HG02798 (cell line): ENCODE data around the gene UCMA.
A peak's percentile ranks its signal among the peaks of the same experiment; 100 is the strongest.

ENCODE experiments used
- ATAC-seq: cut with Tn5 transposase; IDR thresholded peaks from one replicate; pipeline ENCODE4 v1.9.1; 2021; ENCODE audit warnings: mild to moderate bottlenecking; ENCODE audit not compliant: unreplicated experiment, poor library complexity

UCMA gene

DNA sequence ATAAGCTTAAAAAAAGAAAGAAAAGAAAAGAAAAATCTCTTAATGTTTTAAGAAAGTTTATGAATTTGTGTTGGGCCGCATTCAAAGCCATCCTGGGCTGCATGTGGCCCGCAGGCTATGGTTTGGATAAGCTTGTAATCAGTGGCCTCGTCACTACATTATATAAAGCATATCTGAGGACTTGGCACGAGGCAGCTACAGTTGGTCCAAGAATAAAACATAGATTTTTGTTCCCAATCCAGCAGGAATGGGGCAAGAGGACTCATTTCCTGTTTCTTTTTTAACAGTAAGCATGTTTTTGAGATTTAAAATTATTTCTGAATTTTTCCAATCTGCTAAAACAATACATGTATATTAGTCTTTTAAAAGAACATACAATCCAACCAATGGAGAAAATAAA, 44.2 kb downstream of the UCMA start:
- no peak for ATAC-seq

DNA sequence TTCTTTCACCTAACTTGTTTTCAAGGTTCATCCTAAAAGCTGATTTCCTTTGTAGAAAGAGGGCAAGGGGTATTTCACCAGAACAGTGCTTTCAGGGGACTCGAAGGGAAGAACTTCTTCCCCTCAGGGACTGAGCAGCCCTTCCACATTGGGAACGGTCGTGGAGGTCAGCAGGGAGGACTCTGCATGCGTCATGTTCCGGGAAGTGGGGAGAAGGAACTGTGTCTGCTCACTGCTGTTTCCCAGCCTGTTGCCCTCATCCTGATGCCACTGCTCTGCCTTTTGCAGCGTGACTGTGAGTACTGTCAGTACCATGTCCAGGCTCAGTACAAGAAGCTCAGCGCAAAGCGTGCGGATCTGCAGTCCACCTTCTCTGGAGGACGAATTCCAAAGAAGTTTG, 45.6 kb downstream of the UCMA start:
- ATAC-seq, result no peak

DNA sequence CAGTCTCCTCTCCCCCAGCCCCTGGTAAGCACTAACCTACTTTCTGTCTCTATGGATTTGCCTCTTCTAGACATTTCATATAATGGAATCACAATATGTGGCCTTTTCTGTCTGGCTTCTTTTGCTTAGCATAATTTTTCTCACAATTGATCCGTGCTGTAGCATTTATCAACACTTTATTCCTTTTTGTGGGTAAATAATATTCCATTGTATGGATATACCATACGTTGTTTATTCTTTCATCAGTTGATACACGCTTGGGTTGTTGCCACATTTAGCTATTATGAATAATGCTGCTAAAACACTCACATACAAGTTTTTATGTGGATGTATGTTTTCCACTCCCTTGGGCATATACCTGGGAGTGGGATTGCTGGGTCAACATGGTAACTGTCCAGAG, 47.0 kb downstream of the UCMA start:
- ATAC-seq, result no peak

DNA sequence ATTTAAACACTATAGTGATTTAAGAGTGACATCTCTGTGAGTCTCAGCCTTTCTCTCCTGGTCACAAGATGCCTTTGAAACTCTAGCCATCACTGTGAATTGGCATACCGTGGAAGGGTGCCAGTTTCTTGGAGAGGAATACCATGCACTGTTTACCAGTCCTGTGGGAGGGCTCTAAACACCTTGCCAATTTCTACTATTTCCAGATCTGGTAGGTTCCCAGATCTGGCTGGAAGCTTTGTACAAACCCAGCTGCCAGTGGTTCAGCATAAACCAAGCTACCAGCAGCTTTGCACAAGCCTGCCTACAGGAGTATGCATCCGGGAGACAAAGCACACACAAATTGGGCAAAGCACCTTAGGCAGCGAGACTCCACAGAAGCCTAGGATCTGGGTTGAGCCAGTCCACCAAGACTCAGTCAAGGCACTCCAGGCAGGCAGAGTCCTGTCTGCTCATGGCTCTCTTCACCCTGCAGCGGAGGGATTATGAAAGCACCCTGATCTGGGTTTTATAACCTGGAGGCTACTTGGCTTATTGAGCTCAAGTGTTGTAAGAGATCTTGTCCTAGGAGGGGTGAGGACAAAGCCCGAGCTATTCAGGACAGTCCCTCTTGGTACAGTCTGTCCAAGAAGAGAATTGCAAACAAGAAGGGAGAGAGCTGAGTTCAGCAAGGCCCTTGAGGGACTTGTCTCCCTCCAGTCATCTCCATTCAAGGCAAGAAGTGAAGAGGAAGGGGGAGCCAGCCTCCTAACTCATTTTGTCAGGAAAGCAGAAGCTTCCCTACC, 49.3 kb downstream of the UCMA start:
- no peak for ATAC-seq

DNA sequence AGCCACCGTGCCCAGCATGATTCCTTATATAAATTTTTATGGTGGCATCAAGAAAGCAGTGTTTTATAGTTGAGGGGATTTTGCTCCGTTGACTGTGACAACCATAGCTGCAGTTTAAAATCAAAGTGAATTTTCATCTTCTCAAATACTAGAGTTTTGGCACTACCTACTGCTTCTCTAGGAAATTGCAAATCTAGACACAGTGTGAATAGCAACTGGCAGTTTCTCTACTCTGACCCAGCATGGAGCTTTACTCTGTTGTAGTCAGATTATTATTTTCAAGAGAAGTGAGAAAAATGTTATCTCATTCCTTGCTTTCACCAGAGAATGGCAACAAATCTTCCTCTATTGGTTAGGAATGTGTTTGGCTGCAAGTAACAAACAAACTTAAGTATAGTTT, 49.9 kb downstream of the UCMA start:
- no peak for ATAC-seq

DNA sequence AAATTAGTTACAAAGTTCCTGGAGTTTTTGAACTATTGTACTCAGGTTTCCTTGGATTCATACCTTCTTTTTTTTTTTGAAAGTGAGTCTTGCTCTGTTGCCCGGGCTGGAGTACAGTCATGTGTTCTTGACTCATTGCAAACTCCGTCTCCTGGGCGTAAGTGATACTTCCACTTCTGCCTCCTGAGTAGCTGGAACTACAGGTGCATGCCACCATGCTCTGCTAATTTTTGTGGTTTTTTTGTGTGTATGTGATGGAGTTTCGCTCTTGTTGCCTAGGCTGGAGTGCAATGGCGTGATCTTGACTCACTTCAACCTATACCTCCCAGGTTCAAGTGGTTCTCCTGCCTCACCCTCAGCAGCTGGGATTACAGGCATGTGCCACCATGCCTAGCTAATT, 50.5 kb downstream of the UCMA start:
- peak; percentile 69 for ATAC-seq

DNA sequence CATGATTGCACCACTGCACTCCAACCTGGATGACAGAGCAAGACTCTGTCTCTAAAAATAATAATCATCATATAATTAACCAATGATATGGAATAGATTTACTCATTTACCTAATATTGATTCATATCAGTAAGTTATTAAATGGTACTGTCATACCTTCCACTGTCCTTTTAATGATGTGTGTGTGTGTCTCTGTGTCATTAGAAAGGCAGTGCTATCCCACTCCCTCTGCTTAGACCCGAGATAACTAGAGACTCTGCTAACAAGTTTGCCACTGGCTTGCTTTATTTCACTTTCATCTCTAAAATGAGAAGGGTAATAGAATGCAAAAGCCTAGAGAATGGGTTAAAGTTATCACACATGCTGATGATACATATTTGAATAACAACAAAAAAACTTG, 51.8 kb downstream of the UCMA start:
- ATAC-seq, result no peak

DNA sequence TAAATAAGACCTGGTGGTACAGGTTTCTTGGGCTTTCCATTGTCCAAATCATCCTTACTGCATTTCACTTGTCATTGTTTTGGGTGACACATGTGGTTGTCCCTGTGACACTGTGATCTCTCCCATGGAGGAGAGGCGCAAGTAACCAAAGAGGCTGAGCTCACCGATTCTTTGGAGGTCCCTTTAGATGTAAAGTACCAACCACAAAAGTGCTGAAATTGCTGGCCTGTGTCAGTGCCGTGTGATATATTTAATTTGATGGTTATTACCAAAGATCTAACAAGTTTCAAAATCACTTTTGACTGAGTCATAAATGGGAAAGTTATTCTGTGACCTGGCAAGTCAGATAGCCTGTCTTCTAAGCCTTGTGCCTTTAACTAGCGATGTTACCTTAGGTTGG, 53.4 kb downstream of the UCMA start:
- peak; percentile 51 for ATAC-seq

DNA sequence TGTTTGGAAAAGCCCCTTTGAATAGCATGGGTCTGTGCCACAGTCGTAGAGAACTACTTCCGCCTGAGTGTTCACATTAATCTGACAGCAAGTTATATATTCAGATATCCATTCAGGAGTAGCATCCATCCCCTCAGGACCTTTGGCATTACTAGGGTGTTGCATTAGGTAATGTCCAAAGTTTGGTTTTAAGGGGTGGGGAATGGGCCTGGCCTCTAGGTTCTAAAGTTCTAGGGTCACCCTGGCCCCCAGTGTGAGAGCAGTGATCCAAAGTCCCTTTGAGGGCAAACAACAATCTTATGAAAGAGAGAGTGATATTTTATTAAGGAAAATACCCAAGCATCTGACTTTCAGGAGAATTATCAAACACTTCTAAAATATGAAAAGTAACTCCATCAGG, 60.6 kb downstream of the UCMA start:
- no peak for ATAC-seq
